SK-N-SH treated with all-trans-retinoic acid at 6 μM for 48 hours (cell line): Measurements from ENCODE around the gene LTBP1.
A peak's percentile ranks its signal among the peaks of the same experiment; 100 is the strongest.

Experiments used
- ATAC-seq: fragments of 200-7000 bp; cut with Tn5 transposase; 3 replicates; pipeline ENCODE4 v1.9.1; 2020; ENCODE audit warnings: mild to moderate bottlenecking, moderate library complexity
- ARNTL ChIP-seq: fragments of 450-650 bp; formaldehyde crosslinking; IDR thresholded peaks from 2 replicates; pipeline ENCODE4 v1.5.0; 2020; ENCODE audit warnings: low read depth, mild to moderate bottlenecking, moderate library complexity, borderline replicate concordance
- BACH2 ChIP-seq: fragments of 250-450 bp; sonication (Bioruptor Pico); IDR thresholded peaks from 2 replicates; pipeline ENCODE4 v1.9.0; 2021; ENCODE audit warnings: mild to moderate bottlenecking, borderline replicate concordance
- CREB5 ChIP-seq: fragments of 250-450 bp; sonication (Bioruptor Pico); IDR thresholded peaks from 2 replicates; pipeline ENCODE4 v1.5.1; 2020; ENCODE audit warnings: low read depth, mild to moderate bottlenecking, moderate library complexity
- CSDC2 ChIP-seq: fragments of 250-450 bp; sonication (Bioruptor Pico); IDR thresholded peaks from 2 replicates; pipeline ENCODE4 v1.5.0; 2020; ENCODE audit warnings: mild to moderate bottlenecking, moderate library complexity
- ESRRG ChIP-seq: fragments of 250-450 bp; sonication (Bioruptor Pico); IDR thresholded peaks from 2 replicates; pipeline ENCODE4 v1.6.1; 2021; ENCODE audit warnings: mild to moderate bottlenecking
- GLIS3 ChIP-seq: fragments of 250-450 bp; sonication (Bioruptor Pico); IDR thresholded peaks from 2 replicates; pipeline ENCODE4 v1.5.0; 2020; ENCODE audit warnings: mild to moderate bottlenecking, moderate library complexity
- ISL1 ChIP-seq: fragments of 250-450 bp; sonication (Bioruptor Pico); IDR thresholded peaks from 2 replicates; pipeline ENCODE4 v2.1.2; 2022; ENCODE audit warnings: mild to moderate bottlenecking, moderate library complexity
- OSR1 ChIP-seq: fragments of 250-450 bp; sonication (Bioruptor Pico); IDR thresholded peaks from 2 replicates; pipeline ENCODE4 v1.8.0; 2022; ENCODE audit warnings: moderate library complexity, mild to moderate bottlenecking, inconsistent platforms
- PPARA ChIP-seq: fragments of 250-450 bp; sonication (Bioruptor Pico); IDR thresholded peaks from 2 replicates; pipeline ENCODE4 v1.5.0; 2020; ENCODE audit warnings: mild to moderate bottlenecking, borderline replicate concordance
- RARB ChIP-seq: fragments of 250-450 bp; sonication (Bioruptor Pico); IDR thresholded peaks from 2 replicates; pipeline ENCODE4 v1.8.0; 2021; ENCODE audit warnings: mild to moderate bottlenecking, moderate library complexity
- SNAI2 ChIP-seq: fragments of 250-450 bp; sonication (Bioruptor Pico); IDR thresholded peaks from 2 replicates; pipeline ENCODE4 v1.5.0; 2020; ENCODE audit warnings: mild to moderate bottlenecking, moderate library complexity
- TCF4 ChIP-seq: fragments of 250-450 bp; sonication (Bioruptor Pico); IDR thresholded peaks from 2 replicates; pipeline ENCODE4 v1.8.0; 2021; ENCODE audit warnings: mild to moderate bottlenecking, moderate library complexity, borderline replicate concordance
- TOX ChIP-seq: fragments of 250-450 bp; sonication (Bioruptor Pico); IDR thresholded peaks from 2 replicates; pipeline ENCODE4 v1.8.0; 2021; ENCODE audit warnings: mild to moderate bottlenecking, moderate library complexity, borderline replicate concordance
- TSHZ2 ChIP-seq: fragments of 250-450 bp; sonication (Bioruptor Pico); IDR thresholded peaks from 2 replicates; pipeline ENCODE4 v1.5.0; 2020; ENCODE audit warnings: mild to moderate bottlenecking, moderate library complexity
- ZC3H10 ChIP-seq: fragments of 250-450 bp; sonication (Bioruptor Pico); IDR thresholded peaks from 2 replicates; pipeline ENCODE4 v1.5.1; 2021; ENCODE audit warnings: mild to moderate bottlenecking, moderate library complexity
- ZFP3 ChIP-seq: fragments of 250-450 bp; sonication (Bioruptor Pico); IDR thresholded peaks from 2 replicates; pipeline ENCODE4 v1.5.0; 2020; ENCODE audit warnings: mild to moderate bottlenecking, moderate library complexity
- ZFP30 ChIP-seq: fragments of 450-650 bp; formaldehyde crosslinking; IDR thresholded peaks from 2 replicates; pipeline ENCODE4 v1.5.0; 2022; ENCODE audit warnings: mild to moderate bottlenecking, moderate library complexity
- ZNF565 ChIP-seq: fragments of 450-650 bp; formaldehyde crosslinking; conservative IDR thresholded peaks from 2 replicates; pipeline ENCODE4 v1.5.0; 2020; ENCODE audit warnings: low read depth, mild to moderate bottlenecking, moderate library complexity
- ZNF70 ChIP-seq: fragments of 450-650 bp; formaldehyde crosslinking; IDR thresholded peaks from 2 replicates; pipeline ENCODE4 v1.5.0; 2020; ENCODE audit warnings: mild to moderate bottlenecking, moderate library complexity
- ZNF8 ChIP-seq: fragments of 450-650 bp; formaldehyde crosslinking; IDR thresholded peaks from 2 replicates; pipeline ENCODE4 v1.5.0; 2020; ENCODE audit warnings: mild to moderate bottlenecking, moderate library complexity
- TF ChIP-seq, protein P1 (sequence below): fragments of 250-450 bp; sonication (Bioruptor Pico); IDR thresholded peaks from 2 replicates; pipeline ENCODE4 v1.5.1; 2021; ENCODE audit warnings: mild to moderate bottlenecking, moderate library complexity
- TF ChIP-seq, protein P2 (sequence below): fragments of 250-450 bp; sonication (Bioruptor Pico); IDR thresholded peaks from 2 replicates; pipeline ENCODE4 v1.8.0; 2021; ENCODE audit warnings: low read depth, mild to moderate bottlenecking, moderate library complexity, borderline replicate concordance
- TF ChIP-seq, protein P3 (sequence below): fragments of 250-450 bp; sonication (Bioruptor Pico); IDR thresholded peaks from 2 replicates; pipeline ENCODE4 v1.8.0; 2020; ENCODE audit warnings: mild to moderate bottlenecking, moderate library complexity, borderline replicate concordance

Gene LTBP1

DNA sequence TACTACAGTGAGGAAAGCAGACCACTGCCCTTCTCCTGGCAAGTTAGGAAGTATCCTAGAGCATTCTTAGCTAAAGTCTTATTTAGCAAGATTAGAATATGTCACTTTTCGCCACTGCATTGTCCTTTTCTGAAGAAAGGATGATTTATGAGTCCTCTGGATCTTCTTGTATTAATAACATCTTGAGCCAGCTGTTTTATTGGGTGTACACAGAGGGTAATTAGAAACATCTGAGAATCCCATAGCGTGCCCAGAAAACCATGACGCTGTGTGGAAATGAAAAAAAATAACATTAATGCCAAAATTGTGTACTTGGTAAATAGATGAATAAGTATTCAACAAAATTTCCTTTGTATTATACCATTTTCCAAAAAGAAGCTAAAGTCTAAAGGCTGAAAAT lies 198.7 kb downstream of the LTBP1 start:
- TF ChIP-seq, protein P1, sequence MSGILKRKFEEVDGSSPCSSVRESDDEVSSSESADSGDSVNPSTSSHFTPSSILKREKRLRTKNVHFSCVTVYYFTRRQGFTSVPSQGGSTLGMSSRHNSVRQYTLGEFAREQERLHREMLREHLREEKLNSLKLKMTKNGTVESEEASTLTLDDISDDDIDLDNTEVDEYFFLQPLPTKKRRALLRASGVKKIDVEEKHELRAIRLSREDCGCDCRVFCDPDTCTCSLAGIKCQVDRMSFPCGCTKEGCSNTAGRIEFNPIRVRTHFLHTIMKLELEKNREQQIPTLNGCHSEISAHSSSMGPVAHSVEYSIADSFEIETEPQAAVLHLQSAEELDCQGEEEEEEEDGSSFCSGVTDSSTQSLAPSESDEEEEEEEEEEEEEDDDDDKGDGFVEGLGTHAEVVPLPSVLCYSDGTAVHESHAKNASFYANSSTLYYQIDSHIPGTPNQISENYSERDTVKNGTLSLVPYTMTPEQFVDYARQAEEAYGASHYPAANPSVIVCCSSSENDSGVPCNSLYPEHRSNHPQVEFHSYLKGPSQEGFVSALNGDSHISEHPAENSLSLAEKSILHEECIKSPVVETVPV (CRISPR knock-in tag): no peak
- TF ChIP-seq OSR1 (CRISPR knock-in tag) (no peak), ZC3H10 (no peak), BACH2 (CRISPR knock-in tag) (no peak), SNAI2 (no peak), TOX (CRISPR knock-in tag) (no peak), RARB (CRISPR knock-in tag) (no peak), ZNF565 (CRISPR knock-in tag) (no peak), ZNF70 (CRISPR knock-in tag) (no peak), TCF4 (no peak), PPARA (CRISPR knock-in tag) (no peak), GLIS3 (CRISPR knock-in tag) (no peak)
- TF ChIP-seq, protein P2, sequence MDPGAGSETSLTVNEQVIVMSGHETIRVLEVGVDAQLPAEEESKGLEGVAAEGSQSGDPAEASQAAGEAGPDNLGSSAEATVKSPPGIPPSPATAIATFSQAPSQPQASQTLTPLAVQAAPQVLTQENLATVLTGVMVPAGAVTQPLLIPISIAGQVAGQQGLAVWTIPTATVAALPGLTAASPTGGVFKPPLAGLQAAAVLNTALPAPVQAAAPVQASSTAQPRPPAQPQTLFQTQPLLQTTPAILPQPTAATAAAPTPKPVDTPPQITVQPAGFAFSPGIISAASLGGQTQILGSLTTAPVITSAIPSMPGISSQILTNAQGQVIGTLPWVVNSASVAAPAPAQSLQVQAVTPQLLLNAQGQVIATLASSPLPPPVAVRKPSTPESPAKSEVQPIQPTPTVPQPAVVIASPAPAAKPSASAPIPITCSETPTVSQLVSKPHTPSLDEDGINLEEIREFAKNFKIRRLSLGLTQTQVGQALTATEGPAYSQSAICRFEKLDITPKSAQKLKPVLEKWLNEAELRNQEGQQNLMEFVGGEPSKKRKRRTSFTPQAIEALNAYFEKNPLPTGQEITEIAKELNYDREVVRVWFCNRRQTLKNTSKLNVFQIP (CRISPR knock-in tag): no peak
- peak; percentile 42 for ATAC-seq

GRCh38 chr2:33146102-33146501 lies 199.3 kb downstream of the LTBP1 start:
- TF ChIP-seq ISL1 (CRISPR knock-in tag): no peak
- no peak for TF ChIP-seq CSDC2 (CRISPR knock-in tag)
- TF ChIP-seq ZNF8 (CRISPR knock-in tag): no peak
- TF ChIP-seq CREB5 (CRISPR knock-in tag): no peak
- TF ChIP-seq SNAI2: no peak
- no peak for TF ChIP-seq ESRRG (CRISPR knock-in tag)
- TF ChIP-seq, protein P1 (CRISPR knock-in tag): no peak
- TF ChIP-seq ZFP30 (CRISPR knock-in tag): no peak
- no peak for TF ChIP-seq ZNF70 (CRISPR knock-in tag)
- no peak for TF ChIP-seq TCF4
- TF ChIP-seq TOX (CRISPR knock-in tag): no peak
- no peak for TF ChIP-seq RARB (CRISPR knock-in tag)
- TF ChIP-seq, all 23 proteins: peak for 0
- peak; percentile 47 for ATAC-seq

DNA sequence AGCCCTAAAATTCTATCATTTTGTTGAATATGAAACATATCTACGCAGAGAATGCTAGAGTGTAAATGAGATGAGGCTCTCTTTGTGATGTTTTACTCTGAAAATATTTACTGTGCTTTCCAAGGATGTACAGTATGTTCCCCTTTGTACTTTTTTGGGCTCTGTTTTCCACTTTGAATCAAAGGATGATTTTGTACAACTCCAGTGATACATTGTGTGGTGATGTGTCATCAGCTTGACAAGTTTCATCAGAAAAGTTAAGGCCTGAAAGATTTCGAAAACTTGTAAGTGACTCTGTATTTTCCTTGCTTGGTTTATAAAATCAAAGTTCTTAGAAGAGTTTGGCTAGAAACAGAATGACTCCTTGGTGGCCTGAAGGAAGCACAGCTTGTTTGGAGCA lies 206.3 kb downstream of the LTBP1 start:
- TF ChIP-seq TOX (CRISPR knock-in tag) (no peak), CREB5 (CRISPR knock-in tag) (no peak), RARB (CRISPR knock-in tag) (no peak), ZNF8 (CRISPR knock-in tag) (no peak), TCF4 (no peak), CSDC2 (CRISPR knock-in tag) (no peak), ZC3H10 (no peak), SNAI2 (no peak), ZFP30 (CRISPR knock-in tag) (no peak), OSR1 (CRISPR knock-in tag) (no peak), ZNF565 (CRISPR knock-in tag) (no peak), ISL1 (CRISPR knock-in tag) (no peak), PPARA (CRISPR knock-in tag) (no peak), ESRRG (CRISPR knock-in tag) (no peak), ZNF70 (CRISPR knock-in tag) (no peak), BACH2 (CRISPR knock-in tag) (no peak), ZFP3 (no peak), ARNTL (no peak), TSHZ2 (CRISPR knock-in tag) (no peak)
- TF ChIP-seq, protein P3, sequence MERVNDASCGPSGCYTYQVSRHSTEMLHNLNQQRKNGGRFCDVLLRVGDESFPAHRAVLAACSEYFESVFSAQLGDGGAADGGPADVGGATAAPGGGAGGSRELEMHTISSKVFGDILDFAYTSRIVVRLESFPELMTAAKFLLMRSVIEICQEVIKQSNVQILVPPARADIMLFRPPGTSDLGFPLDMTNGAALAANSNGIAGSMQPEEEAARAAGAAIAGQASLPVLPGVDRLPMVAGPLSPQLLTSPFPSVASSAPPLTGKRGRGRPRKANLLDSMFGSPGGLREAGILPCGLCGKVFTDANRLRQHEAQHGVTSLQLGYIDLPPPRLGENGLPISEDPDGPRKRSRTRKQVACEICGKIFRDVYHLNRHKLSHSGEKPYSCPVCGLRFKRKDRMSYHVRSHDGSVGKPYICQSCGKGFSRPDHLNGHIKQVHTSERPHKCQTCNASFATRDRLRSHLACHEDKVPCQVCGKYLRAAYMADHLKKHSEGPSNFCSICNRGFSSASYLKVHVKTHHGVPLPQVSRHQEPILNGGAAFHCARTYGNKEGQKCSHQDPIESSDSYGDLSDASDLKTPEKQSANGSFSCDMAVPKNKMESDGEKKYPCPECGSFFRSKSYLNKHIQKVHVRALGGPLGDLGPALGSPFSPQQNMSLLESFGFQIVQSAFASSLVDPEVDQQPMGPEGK: no peak
- peak; percentile 17 for ATAC-seq
